Common myeloid progenitor, CD34-positive (primary cell): ENCODE results near the gene PALM3.
"Not testable (repeated sequence)": the region's sequence is repeated elsewhere in the genome, so short reads cannot be mapped to it uniquely, and the experiment has no call there.

Source experiments
- CTCF ChIA-PET: fragments of 350-600 bp; sonication (Branson Sonifier 250); formaldehyde crosslinking; loops from one replicate; lab custom pipeline; 2021; ENCODE audit warnings: antibody characterized with exemption; lab: Charles Lee
- POLR2A ChIA-PET: fragments of 350-600 bp; sonication (Branson Sonifier 250); formaldehyde crosslinking; loops from one replicate; lab custom pipeline; 2021; ENCODE audit warnings: antibody characterized with exemption; lab: Charles Lee
- DNase-seq, 3 donors: peaks; one replicate each; pipeline versions ENCODE4 v3.0.0 to v3.0.0-alpha.2; 2013
- H3K27ac ChIP-seq, 2 experiments: 1 replicate in 1 of 2; 2 replicates in 1 of 2; pipeline ENCODE4 v1.7.0; 2013; ENCODE audit warnings: inconsistent platforms in 2 of 2, low read length in 2 of 2, mild to moderate bottlenecking in 2 of 2, low read depth in 1 of 2, moderate library complexity in 1 of 2; ENCODE audit not compliant: severe bottlenecking in 2 of 2, insufficient read depth in 1 of 2, poor library complexity in 1 of 2
- H3K27me3 ChIP-seq, 5 experiments: replicated peaks in 2 of 5; 1 replicate in 3 of 5; 2 replicates in 2 of 5; pipeline versions ENCODE4 v1.6.1 to v1.7.0; 2013; ENCODE audit warnings: low read length in 4 of 5, mild to moderate bottlenecking in 2 of 5, moderate library complexity in 2 of 5, inconsistent platforms in 1 of 5; ENCODE audit not compliant: insufficient read depth in 5 of 5, control insufficient read depth in 4 of 5
- H3K36me3 ChIP-seq, 4 experiments: 1 replicate in 2 of 4; 2 replicates in 2 of 4; pipeline versions ENCODE4 v1.6.1 to v1.7.0; 2013; ENCODE audit warnings: low read length in 3 of 4, control low read depth in 1 of 4, mild to moderate bottlenecking in 1 of 4; ENCODE audit not compliant: control insufficient read depth in 4 of 4, insufficient read depth in 4 of 4
- H3K4me1 ChIP-seq, 4 experiments: 1 replicate in 3 of 4; 2 replicates in 1 of 4; pipeline versions ENCODE4 v1.6.1 to v1.7.1; 2013; ENCODE audit warnings: low read length in 3 of 4, mild to moderate bottlenecking in 3 of 4, control low read depth in 1 of 4, inconsistent platforms in 1 of 4, moderate library complexity in 1 of 4; ENCODE audit not compliant: control insufficient read depth in 4 of 4, insufficient read depth in 4 of 4; ENCODE audit errors: control extremely low read depth in 1 of 4
- H3K4me3 ChIP-seq, 7 experiments: 1 replicate in 4 of 7; 2 replicates in 3 of 7; pipeline versions ENCODE4 v1.5.1 to v1.7.0; 2013; ENCODE audit warnings: mild to moderate bottlenecking in 7 of 7, low read length in 6 of 7, moderate library complexity in 6 of 7, inconsistent platforms in 2 of 7, low read depth in 2 of 7, control low read depth in 1 of 7; ENCODE audit not compliant: insufficient read depth in 4 of 7, control insufficient read depth in 1 of 7; ENCODE audit errors: extremely low read depth in 1 of 7
- H3K9me3 ChIP-seq, 5 experiments: 1 replicate in 4 of 5; 2 replicates in 1 of 5; pipeline versions ENCODE4 v1.6.1 to v1.7.1; 2013; ENCODE audit warnings: low read length in 4 of 5, mild to moderate bottlenecking in 2 of 5, inconsistent platforms in 1 of 5, low read depth in 1 of 5, moderate library complexity in 1 of 5; ENCODE audit not compliant: control insufficient read depth in 4 of 5, insufficient read depth in 2 of 5; ENCODE audit errors: control extremely low read depth in 1 of 5
- WGBS: methylation state at CpG from one replicate; pipeline ENCODE4 v1.1.5; 2013; ENCODE audit not compliant: insufficient coverage; 5-methylcytosine and 5-hydroxymethylcytosine counted together

PALM3 gene

DNA sequence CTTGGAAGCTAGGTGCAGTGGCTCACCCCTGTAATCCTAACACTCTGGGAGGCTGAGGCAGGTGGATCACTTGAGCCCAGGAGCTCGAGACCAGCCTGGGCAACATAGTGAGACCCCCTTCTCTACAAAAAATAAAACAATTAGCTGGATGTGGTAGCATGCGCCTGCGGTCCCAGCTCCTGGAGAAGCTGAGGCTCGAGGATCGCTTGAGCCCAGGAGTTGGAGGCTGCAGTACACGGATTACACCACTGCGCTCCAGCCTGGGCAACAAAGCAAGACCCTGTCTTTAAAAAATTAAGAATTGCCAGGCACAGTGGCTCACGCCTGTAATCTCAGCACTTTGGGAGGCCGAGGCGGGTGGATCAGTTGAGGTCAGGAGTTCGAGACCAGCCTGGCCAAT lies 10.9 kb downstream of the PALM3 start:
- H3K27me3 ChIP-seq, DNase-seq, H3K27ac ChIP-seq, H3K9me3 ChIP-seq, H3K4me3 ChIP-seq, H3K4me1 ChIP-seq: not testable (repeated sequence)
- peaks cover 0 to 52% (median 36%) of the 10 kb centered on the region in 4 experiments for H3K36me3 ChIP-seq
- CTCF ChIA-PET = interaction anchor here (0.6 to 6.3 kb wide), 6 partner anchors 8 to 158 kb away, joined by 3 to 46 read pairs (median 5); partner anchors contain the start of gene PALM3
- POLR2A ChIA-PET = interaction anchor here (0.6 kb wide), 1 partner anchor 18 kb away, joined by 3 read pairs; no protein-coding TSS in a partner anchor
- 96% methylated on average over 8 of the region's 11 CpGs for WGBS

DNA sequence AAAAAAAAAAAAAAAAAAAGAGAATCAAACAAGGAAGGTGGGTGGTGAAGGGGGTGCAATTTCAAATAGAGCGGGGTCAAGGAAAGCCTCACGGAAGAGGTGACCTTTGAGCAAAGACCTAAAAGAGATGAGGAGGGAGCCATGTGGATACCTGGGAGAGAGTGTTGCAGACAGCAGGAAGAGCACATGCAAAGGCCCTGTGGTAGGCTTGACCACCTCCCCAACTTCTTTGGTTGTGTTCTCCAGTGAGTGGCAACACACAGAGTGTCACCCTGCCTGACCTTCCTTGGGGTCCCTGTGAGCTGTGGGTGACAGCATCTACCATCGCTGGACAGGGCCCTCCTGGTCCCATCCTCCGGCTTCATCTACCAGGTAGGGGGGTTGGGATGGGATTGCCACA lies 11.4 kb downstream of the PALM3 start:
- ChIA-PET CTCF (interaction anchor here (1.0 to 6.3 kb wide), 5 partner anchors 10 to 169 kb away, joined by 3 to 46 read pairs (median 5); partner anchors contain the start of gene PALM3), POLR2A (interaction anchor here (0.6 kb wide), 1 partner anchor 18 kb away, joined by 3 read pairs; no protein-coding TSS in a partner anchor)
- no CpG with 5 or more reads among the region's 4 CpGs for WGBS
- H3K4me3 ChIP-seq = no peak overlapping the region
- H3K36me3 ChIP-seq = peaks cover 0 to 54% (median 37%) of the 10 kb centered on the region in 4 experiments
- H3K9me3 ChIP-seq = no peaks in the 10 kb centered on the region
- DNase-seq = no peak
- H3K27me3 ChIP-seq = peaks cover 0 to 4% (median 0%) of the 10 kb centered on the region in 5 experiments
- no peak overlapping the region for H3K27ac ChIP-seq
- H3K4me1 ChIP-seq = peaks cover 0 to 3% (median 3%) of the 10 kb centered on the region in 4 experiments

DNA sequence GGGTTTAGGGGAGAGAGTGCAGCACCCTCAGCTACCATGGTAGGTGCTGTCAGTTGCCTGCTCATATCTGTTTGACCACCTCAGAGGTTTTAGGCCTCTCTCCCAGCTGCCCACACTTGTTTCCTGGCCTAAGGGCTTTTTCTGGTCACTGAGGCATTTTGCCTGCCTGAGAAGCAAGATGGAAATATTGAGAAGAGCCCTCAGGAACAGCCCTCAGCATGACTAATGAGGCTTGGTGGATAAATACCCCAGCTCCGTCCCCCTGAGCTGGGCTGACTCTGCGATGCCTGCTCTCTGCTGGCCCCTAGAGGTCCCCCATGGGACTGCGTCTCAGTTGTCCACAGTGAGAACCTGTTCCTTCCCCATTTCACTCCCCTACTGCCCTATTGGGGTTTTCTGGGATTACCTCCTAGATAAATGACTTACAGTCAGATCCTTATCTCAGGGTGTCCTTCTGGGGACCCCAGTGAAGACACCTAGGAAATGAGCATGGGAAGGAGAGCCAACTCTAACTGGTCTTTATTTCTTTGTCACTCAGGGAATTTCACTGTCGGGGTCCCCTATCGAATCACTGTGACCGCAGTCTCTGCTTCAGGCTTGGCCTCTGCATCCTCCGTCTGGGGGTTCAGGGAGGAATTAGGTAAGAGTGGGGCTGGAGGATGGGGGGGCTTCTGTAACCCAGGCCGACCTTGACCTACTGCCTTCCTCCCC lies 13.3 kb downstream of the PALM3 start:
- peaks cover 0 to 59% (median 38%) of the 10 kb centered on the region in 4 experiments for H3K36me3 ChIP-seq
- no peaks in the 10 kb centered on the region for H3K9me3 ChIP-seq
- 100% methylated on average over 2 of the region's 8 CpGs for WGBS
- CTCF ChIA-PET = interaction anchor here (0.6 to 6.3 kb wide), 17 partner anchors 9 to 370 kb away, joined by 3 to 46 read pairs (median 4); partner anchors contain the start of genes DDX39A, IL27RA and PALM3
- POLR2A ChIA-PET = no interaction called here
- H3K4me1 ChIP-seq = peaks cover 0 to 3% (median 1%) of the 10 kb centered on the region in 4 experiments
- no peak overlapping the region for H3K4me3 ChIP-seq
- no peaks in the 10 kb centered on the region for H3K27me3 ChIP-seq
- peak; percentile 64 to 79 (median 70) for DNase-seq
- no peak overlapping the region for H3K27ac ChIP-seq

DNA sequence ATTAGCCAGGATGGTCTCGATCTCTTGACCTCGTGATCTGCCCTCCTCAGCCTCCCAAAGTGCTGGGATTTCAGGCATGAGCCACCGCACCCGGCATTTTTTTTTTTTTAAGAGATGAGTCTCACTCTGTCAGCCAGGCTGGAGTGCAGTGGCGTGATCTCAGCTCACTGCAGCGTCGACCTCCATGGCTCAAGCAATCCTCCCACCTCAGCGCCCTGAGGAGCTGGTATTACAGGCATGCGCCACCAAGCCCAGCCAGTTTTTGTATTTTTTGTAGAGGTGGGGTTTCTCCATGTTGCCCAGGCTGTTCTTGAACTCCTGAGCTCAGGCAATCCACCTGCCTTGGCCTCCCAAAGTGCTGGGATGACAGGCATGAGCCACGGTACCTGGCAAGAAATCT lies 14.0 kb downstream of the PALM3 start:
- WGBS = 100% methylated on average over 6 of the region's 10 CpGs
- peaks cover 0 to 52% (median 38%) of the 10 kb centered on the region in 4 experiments for H3K36me3 ChIP-seq
- CTCF ChIA-PET = interaction anchor here (0.8 to 6.3 kb wide), 13 partner anchors 8 to 167 kb away, joined by 3 to 46 read pairs (median 4); partner anchors contain the start of genes IL27RA and PALM3
- H3K27me3 ChIP-seq, H3K9me3 ChIP-seq, H3K4me1 ChIP-seq, DNase-seq, POLR2A ChIA-PET, H3K4me3 ChIP-seq, H3K27ac ChIP-seq: not testable (repeated sequence)

DNA sequence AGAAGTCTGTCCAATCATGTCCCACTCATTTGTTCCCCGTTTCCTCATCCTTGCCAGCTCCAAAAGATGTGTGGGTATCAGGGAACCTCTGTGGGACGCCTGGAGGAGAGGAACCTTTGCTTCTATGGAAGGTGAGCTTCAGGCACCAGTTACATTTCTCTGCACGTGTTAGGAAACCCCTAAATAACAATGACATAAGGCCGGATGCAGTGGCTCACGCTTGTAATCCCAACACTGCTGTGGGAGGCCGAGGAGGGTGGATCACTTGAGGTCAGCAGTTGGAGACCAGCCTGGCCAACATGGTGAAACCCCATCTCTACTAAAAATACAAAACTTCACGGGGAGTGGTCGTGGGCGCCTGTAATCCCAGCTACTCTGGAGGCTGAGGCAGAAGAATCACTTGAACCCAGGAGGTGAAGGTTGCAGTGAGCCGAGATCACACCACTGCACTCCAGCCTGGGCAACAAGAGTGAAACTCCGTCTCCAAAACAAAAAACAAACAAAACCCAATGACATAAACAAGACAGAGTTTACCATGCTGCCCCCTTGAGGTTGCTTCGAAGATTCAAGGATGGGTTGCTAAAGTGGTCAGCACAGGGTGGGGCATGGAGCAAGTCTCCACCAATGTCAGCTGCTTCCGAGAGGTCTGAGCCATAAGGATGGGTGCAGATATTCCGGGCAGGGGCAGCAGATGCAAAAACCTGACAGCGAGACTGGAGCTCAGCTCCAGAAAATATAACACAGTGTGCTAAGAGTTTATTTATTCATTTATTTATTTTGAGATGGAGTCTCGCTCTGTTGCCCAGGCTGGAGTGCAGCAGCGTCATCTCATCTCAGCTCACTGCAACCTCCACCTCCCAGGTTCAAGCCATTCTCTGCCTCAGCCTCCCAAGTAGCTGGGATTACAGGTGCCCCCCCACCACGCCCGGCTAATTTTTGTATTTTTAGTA lies 18.9 kb downstream of the PALM3 start:
- not testable (repeated sequence) for H3K27me3 ChIP-seq, H3K4me3 ChIP-seq, H3K9me3 ChIP-seq, H3K4me1 ChIP-seq
- peak overlapping the region; percentile 61 to 87 for H3K27ac ChIP-seq
- H3K36me3 ChIP-seq = peaks cover 5 to 37% (median 20%) of the 10 kb centered on the region in 4 experiments
- WGBS = 74% methylated on average over 9 of the region's 19 CpGs
- ChIA-PET CTCF (interaction anchor here (0.6 to 2.9 kb wide), 24 partner anchors 9 to 298 kb away, joined by 3 to 22 read pairs (median 4); partner anchors contain the start of genes IL27RA and RLN3), POLR2A (interaction anchor here (0.5 to 1.1 kb wide), 5 partner anchors 11 to 359 kb away, joined by 3 to 5 read pairs (median 3); partner anchors contain the start of gene IL27RA)
- peak; percentile 84 to 87 (median 86) for DNase-seq

DNA sequence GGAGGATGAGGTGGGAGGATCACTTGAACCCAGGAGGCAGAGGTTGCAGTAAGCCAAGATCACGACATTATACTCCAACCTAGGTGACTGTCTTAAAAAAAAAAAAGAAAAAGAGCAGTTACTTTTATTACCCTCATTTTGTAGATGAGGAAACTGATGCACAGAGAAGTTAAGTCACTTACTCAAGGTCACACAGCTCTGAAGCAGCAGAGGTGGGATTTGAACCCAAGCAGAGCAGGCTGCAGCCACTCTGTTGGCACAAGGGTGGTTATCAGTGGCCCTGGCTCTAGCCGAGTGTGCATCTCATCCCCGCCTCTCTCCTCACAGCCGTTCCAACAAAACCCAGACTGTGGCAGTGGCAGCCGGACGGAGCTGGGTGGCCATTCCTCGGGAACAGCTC lies 22.7 kb downstream of the PALM3 start:
- CTCF ChIA-PET = interaction anchor here (0.6 to 1.5 kb wide), 3 partner anchors 9 to 34 kb away, joined by 3 to 6 read pairs (median 3); partner anchors contain the start of gene MISP3
- H3K36me3 ChIP-seq = peaks cover under 1 to 28% (median 16%) of the 10 kb centered on the region in 4 experiments
- no peak for DNase-seq
- 98% methylated on average over 6 of the region's 7 CpGs for WGBS
- H3K27me3 ChIP-seq = no peaks in the 10 kb centered on the region
- POLR2A ChIA-PET = no interaction called here
- no peak overlapping the region for H3K27ac ChIP-seq
- H3K4me1 ChIP-seq = peaks cover 0 to 6% (median 2%) of the 10 kb centered on the region in 4 experiments
- H3K9me3 ChIP-seq = no peaks in the 10 kb centered on the region
- no peak overlapping the region for H3K4me3 ChIP-seq
